ENCODE results near the gene AP3M1.

The AP3M1 gene

GRCh38 chr10:74079028-74079935 is 71.3 kb downstream of the AP3M1 start:
- no peak for DNase-seq (ENCODE audit: low spot score)

DNA sequence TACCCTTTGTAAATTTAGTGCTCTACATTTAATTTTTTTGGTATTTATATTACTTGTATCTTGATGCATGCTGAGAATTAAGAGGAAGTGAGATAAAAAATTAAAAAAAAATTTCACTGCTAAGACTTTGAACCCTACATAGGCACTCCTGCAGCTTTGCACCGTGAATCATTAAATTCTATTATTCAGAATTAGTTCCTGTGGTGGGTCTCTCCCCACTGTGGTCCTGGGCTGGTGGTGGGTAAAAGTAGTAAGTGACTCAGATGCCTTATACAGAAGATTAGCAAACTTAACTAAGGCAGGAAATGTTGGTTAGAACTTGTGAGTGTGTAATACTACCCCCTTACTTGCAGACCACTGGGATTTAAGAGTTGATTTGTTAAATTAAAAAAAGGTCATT is 72.6 kb downstream of the AP3M1 start:
- no peak for DNase-seq (ENCODE audit: low spot score)

DNA sequence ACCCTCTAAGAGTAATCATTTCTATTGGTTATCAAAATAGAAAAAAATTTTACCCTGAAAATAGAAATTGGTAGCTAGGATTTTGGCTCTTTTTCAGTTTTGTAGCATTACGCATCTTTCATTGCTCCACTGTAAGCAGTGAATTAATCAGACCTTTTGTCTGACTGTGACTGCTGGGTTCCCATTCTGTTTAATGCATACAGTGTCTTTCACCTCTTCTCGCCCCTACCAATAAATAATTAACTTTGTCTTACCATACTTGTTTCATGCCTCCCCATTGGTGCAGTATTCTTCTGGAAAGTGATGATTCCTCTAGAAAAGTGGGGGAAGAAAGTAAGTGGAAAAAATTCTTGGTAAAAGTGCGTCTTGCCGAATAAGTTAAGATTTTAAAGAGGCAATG is 73.2 kb downstream of the AP3M1 start:
- DNase-seq (ENCODE audit: low spot score), result no peak

- DNase-seq (ENCODE audit: low spot score), result no peak
These were observed 73.7 kb downstream of the AP3M1 start for GRCh38 chr10:74076961-74077360.

- DNase-seq (ENCODE audit: low spot score), result no peak
These were observed 74.7 kb downstream of the AP3M1 start for GRCh38 chr10:74075906-74076305.

DNA sequence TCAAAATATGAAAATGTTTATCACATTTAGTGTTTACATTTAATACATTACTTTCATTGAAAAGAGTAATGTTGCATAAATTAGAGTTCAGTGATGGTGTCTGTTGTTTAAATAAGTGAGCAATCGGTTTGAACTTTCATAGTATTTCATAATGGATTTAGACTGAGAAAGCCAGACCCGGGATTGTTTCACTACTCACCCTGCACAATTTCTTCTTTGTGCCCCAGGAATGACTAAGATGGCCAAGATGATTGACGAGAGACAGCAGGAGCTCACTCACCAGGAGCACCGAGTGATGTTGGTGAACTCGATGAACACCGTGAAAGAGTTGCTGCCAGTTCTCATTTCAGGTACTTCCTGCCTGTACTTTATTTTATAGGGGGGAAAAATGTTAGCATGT is 78.1 kb downstream of the AP3M1 start:
- DNase-seq (ENCODE audit: low spot score), result no peak

GRCh38 chr10:74071157-74071556 is 79.5 kb downstream of the AP3M1 start:
- DNase-seq (ENCODE audit: low spot score), result no peak

Data from SW480 (cell line).